Measurements from ENCODE around the gene MUC5B.

GRCh38 chr11:1291295-1292017 is 68.6 kb downstream of the MUC5B start:
- TF ChIP-seq CTCF (IDR thresholded peaks at IDR 0.05), result no peak
- no peak for TF ChIP-seq EZH2 (IDR thresholded peaks at IDR 0.05; ENCODE audit: borderline replicate concordance, insufficient read depth, low read depth, low read length, poor library complexity, severe bottlenecking)

All from B cell (primary cell).